ENCODE data around the gene SVIL.

DNA sequence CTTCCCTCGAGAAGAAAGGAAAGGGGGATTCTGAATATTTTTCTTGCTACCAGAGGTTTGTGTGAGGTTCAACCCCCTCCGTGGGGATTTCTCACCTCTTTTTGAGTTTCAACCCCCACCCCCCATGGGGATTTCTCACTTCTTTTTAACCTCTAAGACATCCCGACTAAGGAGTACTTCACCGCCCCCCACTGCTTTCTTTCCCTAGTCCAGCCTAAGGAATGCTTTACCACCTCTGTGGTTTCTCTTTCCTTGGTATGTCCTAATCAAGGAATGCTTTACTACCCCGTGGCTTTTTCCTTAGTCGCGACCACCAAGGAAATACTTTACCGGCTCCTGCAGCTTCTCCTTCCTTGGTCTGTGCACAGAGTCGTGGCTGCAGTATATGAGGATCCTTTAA is 196.5 kb downstream of the SVIL start:
- TF ChIP-seq, protein P1, sequence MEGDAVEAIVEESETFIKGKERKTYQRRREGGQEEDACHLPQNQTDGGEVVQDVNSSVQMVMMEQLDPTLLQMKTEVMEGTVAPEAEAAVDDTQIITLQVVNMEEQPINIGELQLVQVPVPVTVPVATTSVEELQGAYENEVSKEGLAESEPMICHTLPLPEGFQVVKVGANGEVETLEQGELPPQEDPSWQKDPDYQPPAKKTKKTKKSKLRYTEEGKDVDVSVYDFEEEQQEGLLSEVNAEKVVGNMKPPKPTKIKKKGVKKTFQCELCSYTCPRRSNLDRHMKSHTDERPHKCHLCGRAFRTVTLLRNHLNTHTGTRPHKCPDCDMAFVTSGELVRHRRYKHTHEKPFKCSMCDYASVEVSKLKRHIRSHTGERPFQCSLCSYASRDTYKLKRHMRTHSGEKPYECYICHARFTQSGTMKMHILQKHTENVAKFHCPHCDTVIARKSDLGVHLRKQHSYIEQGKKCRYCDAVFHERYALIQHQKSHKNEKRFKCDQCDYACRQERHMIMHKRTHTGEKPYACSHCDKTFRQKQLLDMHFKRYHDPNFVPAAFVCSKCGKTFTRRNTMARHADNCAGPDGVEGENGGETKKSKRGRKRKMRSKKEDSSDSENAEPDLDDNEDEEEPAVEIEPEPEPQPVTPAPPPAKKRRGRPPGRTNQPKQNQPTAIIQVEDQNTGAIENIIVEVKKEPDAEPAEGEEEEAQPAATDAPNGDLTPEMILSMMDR (IDR thresholded peaks at IDR 0.05), result no peak
- TF ChIP-seq POLR2A (IDR thresholded peaks at IDR 0.05), result no peak

All from Peyer's patch (tissue), 4 donors.